ENCODE measurements around the gene SMYD2. TPM values are rescaled to one million over a fixed set of nuclear protein-coding genes. Genes with fewer than 3 reads are reported as not detected.

SMYD2 gene
- total RNA-seq, 2 donors from 2014 or later: 21.8 to 23.0 TPM

GRCh38 chr1:214332946-214333798, 52.2 kb downstream of the SMYD2 start:
- no peaks in the 10 kb centered on the region for H3K36me3 ChIP-seq
- intact Hi-C loops (cut with DNase I): loop anchor here (2.0 kb wide), 1 partner anchor 252 kb away; no protein-coding TSS in a partner anchor
- TF ChIP-seq CTCF (IDR thresholded peaks at IDR 0.05): peak; percentile 85
- no peak overlapping the region for H3K4me3 ChIP-seq
- H3K27me3 ChIP-seq: no peaks in the 10 kb centered on the region
- H3K4me1 ChIP-seq: no peaks in the 10 kb centered on the region
- DNase-seq: peak; percentile 52
- H3K27ac ChIP-seq: no peak overlapping the region
- H3K9me3 ChIP-seq: no peaks in the 10 kb centered on the region
- no peak overlapping the region for H3K9ac ChIP-seq (ENCODE audit: low read depth in 2 of 2, low read length in 2 of 2)

- H3K4me3 ChIP-seq: no peak overlapping the region
- TF ChIP-seq CTCF (IDR thresholded peaks at IDR 0.05): no peak
- no peaks in the 10 kb centered on the region for H3K9me3 ChIP-seq
- no peaks in the 10 kb centered on the region for H3K27me3 ChIP-seq
- H3K27ac ChIP-seq: no peak overlapping the region
- intact Hi-C loops (cut with DNase I): no loop called here
- H3K9ac ChIP-seq (ENCODE audit: low read depth in 2 of 2, low read length in 2 of 2): no peak overlapping the region
- no peaks in the 10 kb centered on the region for H3K4me1 ChIP-seq
- DNase-seq: no peak
- no peaks in the 10 kb centered on the region for H3K36me3 ChIP-seq
Measured at GRCh38 chr1:214335567-214335966, 54.6 kb downstream of the SMYD2 start.

- DNase-seq: no peak
- Histone ChIP-seq H3K4me1 (no peaks in the 10 kb centered on the region), H3K27ac (no peak overlapping the region), H3K9me3 (no peaks in the 10 kb centered on the region), H3K4me3 (no peak overlapping the region), H3K36me3 (no peaks in the 10 kb centered on the region), H3K27me3 (no peaks in the 10 kb centered on the region), H3K9ac (ENCODE audit: low read depth in 2 of 2, low read length in 2 of 2) (no peak overlapping the region)
- no peak for TF ChIP-seq CTCF (IDR thresholded peaks at IDR 0.05)
- intact Hi-C loops (cut with DNase I): no loop called here
Measured at GRCh38 chr1:214337015-214337414, 56.1 kb downstream of the SMYD2 start.

GRCh38 chr1:214337511-214337910, 56.6 kb downstream of the SMYD2 start:
- Histone ChIP-seq H3K36me3 (no peaks in the 10 kb centered on the region), H3K4me3 (no peak overlapping the region), H3K4me1 (no peaks in the 10 kb centered on the region), H3K9me3 (no peaks in the 10 kb centered on the region), H3K27me3 (no peaks in the 10 kb centered on the region), H3K9ac (ENCODE audit: low read depth in 2 of 2, low read length in 2 of 2) (no peak overlapping the region), H3K27ac (no peak overlapping the region)
- no peak for TF ChIP-seq CTCF (IDR thresholded peaks at IDR 0.05)
- intact Hi-C loops (cut with DNase I): no loop called here
- DNase-seq: no peak

GRCh38 chr1:214338212-214338611, 57.3 kb downstream of the SMYD2 start:
- H3K27me3 ChIP-seq: no peaks in the 10 kb centered on the region
- intact Hi-C loops (cut with DNase I): no loop called here
- DNase-seq: no peak
- no peak overlapping the region for H3K4me3 ChIP-seq
- TF ChIP-seq CTCF (IDR thresholded peaks at IDR 0.05): no peak
- H3K9me3 ChIP-seq: no peaks in the 10 kb centered on the region
- no peaks in the 10 kb centered on the region for H3K4me1 ChIP-seq
- no peak overlapping the region for H3K9ac ChIP-seq (ENCODE audit: low read depth in 2 of 2, low read length in 2 of 2)
- H3K27ac ChIP-seq: no peak overlapping the region
- no peaks in the 10 kb centered on the region for H3K36me3 ChIP-seq
